BLaER1 treated with 17β-estradiol and CSF1 and Interleukin-3, amounts not matched to agents 10 nM and 100 nM (cell line): ENCODE results near the gene LRRK1.

Source experiments
- H3K27ac ChIP-seq, 11 experiments: shearing (Covaris generic); formaldehyde crosslinking; 2 replicates each; pipeline ENCODE4 v1.8.1; 2022
- H3K27me3 ChIP-seq, 11 experiments: shearing (Covaris generic); formaldehyde crosslinking; 2 replicates each; pipeline ENCODE4 v1.8.1; 2022
- H3K36me3 ChIP-seq, 11 experiments: shearing (Covaris generic); formaldehyde crosslinking; 2 replicates each; pipeline ENCODE4 v1.8.1; 2022
- H3K4me1 ChIP-seq, 10 experiments: shearing (Covaris generic); formaldehyde crosslinking; 2 replicates each; pipeline ENCODE4 v1.8.1; 2022
- H3K4me2 ChIP-seq, 11 experiments: shearing (Covaris generic); formaldehyde crosslinking; 2 replicates each; pipeline ENCODE4 v1.8.1; 2022
- H3K4me3 ChIP-seq, 10 experiments: shearing (Covaris generic); formaldehyde crosslinking; 2 replicates each; pipeline ENCODE4 v1.8.1; 2022
- H3K9ac ChIP-seq, 11 experiments: shearing (Covaris generic); formaldehyde crosslinking; 2 replicates each; pipeline ENCODE4 v1.8.1; 2022
- H3K9me3 ChIP-seq, 11 experiments: shearing (Covaris generic); formaldehyde crosslinking; replicated peaks in 1 of 11; 2 replicates each; pipeline ENCODE4 v1.8.1; 2022
- H4K20me1 ChIP-seq, 11 experiments: shearing (Covaris generic); formaldehyde crosslinking; 2 replicates each; pipeline ENCODE4 v1.8.1; 2022
- Cebpa-rat ChIP-seq, 11 experiments: shearing (Covaris generic); IDR thresholded peaks; 2 replicates each; pipeline ENCODE4 v1.8.1; 2022

LRRK1 gene

GRCh38 chr15:101018016-101018415 lies 98.9 kb downstream of the LRRK1 start:
- H3K9ac ChIP-seq: no peak overlapping the region
- TF ChIP-seq Cebpa-rat (IDR thresholded peaks at IDR 0.05): no peak
- peaks cover 12 to 39% (median 22%) of the 10 kb centered on the region in 10 experiments; a peak in 19 of 20 replicates for H3K4me1 ChIP-seq
- H3K27me3 ChIP-seq: peaks cover 0 to 53% (median 0%) of the 10 kb centered on the region in 11 experiments; a peak in 6 of 22 replicates
- H3K4me3 ChIP-seq: peak overlapping the region in 1 of 10 experiments; percentile 22; a peak in 1 of 20 replicates
- peak overlapping the region in 8 of 11 experiments; percentile 8 to 85 (median 68); a peak in 15 of 22 replicates for H3K4me2 ChIP-seq
- peak overlapping the region in 5 of 11 experiments; percentile 0 to 53 (median 41); a peak in 7 of 22 replicates for H3K27ac ChIP-seq
- H3K36me3 ChIP-seq: no peaks in the 10 kb centered on the region
- no peaks in the 10 kb centered on the region for H3K9me3 ChIP-seq
- peaks cover 0 to 17% (median 0%) of the 10 kb centered on the region in 11 experiments; a peak in 3 of 22 replicates for H4K20me1 ChIP-seq

GRCh38 chr15:101018450-101018849 lies 99.3 kb downstream of the LRRK1 start:
- H3K36me3 ChIP-seq: no peaks in the 10 kb centered on the region
- H3K4me3 ChIP-seq: peak overlapping the region in 1 of 10 experiments; percentile 22; a peak in 1 of 20 replicates
- no peaks in the 10 kb centered on the region for H3K9me3 ChIP-seq
- H3K27me3 ChIP-seq: peaks cover 0 to 57% (median 0%) of the 10 kb centered on the region in 11 experiments; a peak in 6 of 22 replicates
- H3K9ac ChIP-seq: no peak overlapping the region
- H3K4me1 ChIP-seq: peaks cover 12 to 43% (median 23%) of the 10 kb centered on the region in 10 experiments; a peak in 19 of 20 replicates
- no peak for TF ChIP-seq Cebpa-rat (IDR thresholded peaks at IDR 0.05)
- peak overlapping the region in 8 of 11 experiments; percentile 8 to 85 (median 68); a peak in 15 of 22 replicates for H3K4me2 ChIP-seq
- peaks cover 0 to 19% (median 0%) of the 10 kb centered on the region in 11 experiments; a peak in 3 of 22 replicates for H4K20me1 ChIP-seq
- H3K27ac ChIP-seq: peak overlapping the region in 5 of 11 experiments; percentile 0 to 53 (median 41); a peak in 7 of 22 replicates

- H3K36me3 ChIP-seq: no peaks in the 10 kb centered on the region
- H3K4me3 ChIP-seq: no peak overlapping the region
- H3K9me3 ChIP-seq: no peaks in the 10 kb centered on the region
- no peak for TF ChIP-seq Cebpa-rat (IDR thresholded peaks at IDR 0.05)
- H4K20me1 ChIP-seq: peaks cover 0 to 25% (median 0%) of the 10 kb centered on the region in 11 experiments; a peak in 4 of 22 replicates
- H3K9ac ChIP-seq: no peak overlapping the region
- H3K4me1 ChIP-seq: peaks cover 12 to 53% (median 30%) of the 10 kb centered on the region in 10 experiments; a peak in 19 of 20 replicates
- H3K4me2 ChIP-seq: no peak overlapping the region
- H3K27me3 ChIP-seq: peaks cover 0 to 67% (median 0%) of the 10 kb centered on the region in 11 experiments; a peak in 6 of 22 replicates
- no peak overlapping the region for H3K27ac ChIP-seq
These were observed 100.3 kb downstream of the LRRK1 start for GRCh38 chr15:101019366-101019896.

- Histone ChIP-seq H3K4me3 (no peak overlapping the region), H4K20me1 (peaks cover 0 to 33% (median 0%) of the 10 kb centered on the region in 11 experiments; a peak in 4 of 22 replicates), H3K9me3 (no peaks in the 10 kb centered on the region), H3K9ac (no peak overlapping the region), H3K36me3 (no peaks in the 10 kb centered on the region), H3K27me3 (peaks cover 0 to 77% (median 0%) of the 10 kb centered on the region in 11 experiments; a peak in 6 of 22 replicates), H3K4me2 (no peak overlapping the region), H3K4me1 (peaks cover 12 to 60% (median 33%) of the 10 kb centered on the region in 10 experiments; a peak in 19 of 20 replicates), H3K27ac (no peak overlapping the region)
- no peak for TF ChIP-seq Cebpa-rat (IDR thresholded peaks at IDR 0.05)
These were observed 101.3 kb downstream of the LRRK1 start for GRCh38 chr15:101020451-101020850.

- H3K36me3 ChIP-seq: no peaks in the 10 kb centered on the region; a peak in 1 of 22 replicates
- peaks cover 0 to 82% (median 0%) of the 10 kb centered on the region in 11 experiments; a peak in 6 of 22 replicates for H3K27me3 ChIP-seq
- H3K9ac ChIP-seq: no peak overlapping the region
- H4K20me1 ChIP-seq: peaks cover 0 to 36% (median 0%) of the 10 kb centered on the region in 11 experiments; a peak in 4 of 22 replicates
- no peak overlapping the region for H3K4me3 ChIP-seq
- H3K4me1 ChIP-seq: peaks cover 12 to 55% (median 30%) of the 10 kb centered on the region in 10 experiments; a peak in 18 of 20 replicates
- no peak for TF ChIP-seq Cebpa-rat (IDR thresholded peaks at IDR 0.05)
- H3K9me3 ChIP-seq: no peaks in the 10 kb centered on the region
- no peak overlapping the region for H3K27ac ChIP-seq
- no peak overlapping the region for H3K4me2 ChIP-seq
These were observed 101.8 kb downstream of the LRRK1 start for GRCh38 chr15:101020945-101021344.

GRCh38 chr15:101022306-101022705 lies 103.1 kb downstream of the LRRK1 start:
- Histone ChIP-seq H3K36me3 (no peaks in the 10 kb centered on the region; a peak in 1 of 22 replicates), H3K9ac (no peak overlapping the region), H3K9me3 (no peaks in the 10 kb centered on the region), H3K4me3 (no peak overlapping the region), H3K4me1 (peaks cover 7 to 45% (median 26%) of the 10 kb centered on the region in 10 experiments; a peak in 18 of 20 replicates), H3K27me3 (peaks cover 0 to 91% (median 0%) of the 10 kb centered on the region in 11 experiments; a peak in 6 of 22 replicates), H3K27ac (no peak overlapping the region), H3K4me2 (no peak overlapping the region), H4K20me1 (peaks cover 0 to 49% (median 0%) of the 10 kb centered on the region in 11 experiments; a peak in 4 of 22 replicates)
- TF ChIP-seq Cebpa-rat (IDR thresholded peaks at IDR 0.05): no peak

GRCh38 chr15:101022876-101023275 lies 103.7 kb downstream of the LRRK1 start:
- H3K27me3 ChIP-seq: peaks cover 0 to 96% (median 0%) of the 10 kb centered on the region in 11 experiments; a peak in 6 of 22 replicates
- H4K20me1 ChIP-seq: peaks cover 0 to 55% (median 0%) of the 10 kb centered on the region in 11 experiments; a peak in 4 of 22 replicates
- H3K4me2 ChIP-seq: peak overlapping the region in 1 of 11 experiments; percentile 43; a peak in 1 of 22 replicates
- no peaks in the 10 kb centered on the region; a peak in 1 of 22 replicates for H3K36me3 ChIP-seq
- H3K9me3 ChIP-seq: no peaks in the 10 kb centered on the region
- TF ChIP-seq Cebpa-rat (IDR thresholded peaks at IDR 0.05): no peak
- no peak overlapping the region for H3K9ac ChIP-seq
- no peak overlapping the region for H3K4me3 ChIP-seq
- no peak overlapping the region for H3K27ac ChIP-seq
- H3K4me1 ChIP-seq: peaks cover 5 to 39% (median 20%) of the 10 kb centered on the region in 10 experiments; a peak in 16 of 20 replicates

GRCh38 chr15:101023501-101024072 lies 104.4 kb downstream of the LRRK1 start:
- TF ChIP-seq Cebpa-rat (IDR thresholded peaks at IDR 0.05): no peak
- Histone ChIP-seq H3K9me3 (no peaks in the 10 kb centered on the region), H3K27me3 (peaks cover 0 to 100% (median 0%) of the 10 kb centered on the region in 11 experiments; a peak in 6 of 22 replicates), H3K36me3 (no peaks in the 10 kb centered on the region; a peak in 1 of 22 replicates), H3K9ac (no peak overlapping the region), H3K4me2 (peak overlapping the region in 6 of 11 experiments; percentile 15 to 63 (median 42); a peak in 10 of 22 replicates), H3K4me1 (peaks cover 0 to 32% (median 13%) of the 10 kb centered on the region in 10 experiments; a peak in 14 of 20 replicates), H3K27ac (no peak overlapping the region), H3K4me3 (no peak overlapping the region), H4K20me1 (peaks cover 0 to 59% (median 0%) of the 10 kb centered on the region in 11 experiments; a peak in 3 of 22 replicates)
